GM19351 (cell line): ENCODE data around the gene CSTA.
"Not testable (repeated sequence)": the region's sequence is repeated elsewhere in the genome, so short reads cannot be mapped to it uniquely, and the experiment has no call there.

ENCODE experiments used
- ATAC-seq: cut with Tn5 transposase; IDR thresholded peaks from one replicate; pipeline ENCODE4 v1.9.1; 2021; ENCODE audit warnings: mild to moderate bottlenecking, moderate library complexity; ENCODE audit not compliant: unreplicated experiment

CSTA gene

GRCh38 chr3:122318620-122319019 lies 6.4 kb upstream of the CSTA start:
- ATAC-seq = no peak

- no peak for ATAC-seq
These were observed 2.7 kb upstream of the CSTA start for GRCh38 chr3:122322095-122323075.

GRCh38 chr3:122325769-122326168 lies 721 bp downstream of the CSTA start:
- ATAC-seq = no peak

GRCh38 chr3:122331886-122332285 lies 6.8 kb downstream of the CSTA start:
- no peak for ATAC-seq

- no peak for ATAC-seq
These were observed 7.5 kb downstream of the CSTA start for GRCh38 chr3:122332551-122332950.

- no peak for ATAC-seq
These were observed 17.8 kb downstream of the CSTA start for GRCh38 chr3:122342803-122343202.

- no peak for ATAC-seq
These were observed 18.6 kb downstream of the CSTA start for GRCh38 chr3:122343654-122344053.

GRCh38 chr3:122349171-122349570 lies 24.1 kb downstream of the CSTA start:
- no peak for ATAC-seq

GRCh38 chr3:122350814-122351418 lies 25.9 kb downstream of the CSTA start:
- no peak for ATAC-seq

- ATAC-seq = no peak
These were observed 26.6 kb downstream of the CSTA start for GRCh38 chr3:122351612-122352011.

GRCh38 chr3:122353215-122353614 lies 28.2 kb downstream of the CSTA start:
- no peak for ATAC-seq

GRCh38 chr3:122353893-122354401 lies 28.9 kb downstream of the CSTA start:
- ATAC-seq = no peak

- no peak for ATAC-seq
These were observed 30.6 kb downstream of the CSTA start for GRCh38 chr3:122355612-122356011.

GRCh38 chr3:122356402-122356801 lies 31.4 kb downstream of the CSTA start:
- no peak for ATAC-seq

GRCh38 chr3:122357828-122358702 lies 33.0 kb downstream of the CSTA start:
- no peak for ATAC-seq

GRCh38 chr3:122358703-122359032 lies 33.6 kb downstream of the CSTA start:
- no peak for ATAC-seq

GRCh38 chr3:122362026-122362425 lies 37.0 kb downstream of the CSTA start:
- ATAC-seq = no peak

- ATAC-seq = no peak
These were observed 39.4 kb downstream of the CSTA start for GRCh38 chr3:122364490-122364889.

- no peak for ATAC-seq
These were observed 40.0 kb downstream of the CSTA start for GRCh38 chr3:122365073-122365472.

- ATAC-seq = not testable (repeated sequence)
These were observed 40.7 kb downstream of the CSTA start for GRCh38 chr3:122365582-122366378.
